ENCODE results near the gene IGF1R. TPM values are rescaled to one million over a fixed set of nuclear protein-coding genes. Genes with fewer than 3 reads are reported as not detected.

IGF1R gene
- total and polyA plus RNA-seq, 2 experiments from 2014 or later, result 9.5 to 92.4 TPM

GRCh38 chr15:98724048-98724447 is 75.7 kb downstream of the IGF1R start:
- H3K4me1 ChIP-seq (ENCODE audit: low read depth), result peaks cover 35% of the 10 kb centered on the region
- TF ChIP-seq, protein P1, sequence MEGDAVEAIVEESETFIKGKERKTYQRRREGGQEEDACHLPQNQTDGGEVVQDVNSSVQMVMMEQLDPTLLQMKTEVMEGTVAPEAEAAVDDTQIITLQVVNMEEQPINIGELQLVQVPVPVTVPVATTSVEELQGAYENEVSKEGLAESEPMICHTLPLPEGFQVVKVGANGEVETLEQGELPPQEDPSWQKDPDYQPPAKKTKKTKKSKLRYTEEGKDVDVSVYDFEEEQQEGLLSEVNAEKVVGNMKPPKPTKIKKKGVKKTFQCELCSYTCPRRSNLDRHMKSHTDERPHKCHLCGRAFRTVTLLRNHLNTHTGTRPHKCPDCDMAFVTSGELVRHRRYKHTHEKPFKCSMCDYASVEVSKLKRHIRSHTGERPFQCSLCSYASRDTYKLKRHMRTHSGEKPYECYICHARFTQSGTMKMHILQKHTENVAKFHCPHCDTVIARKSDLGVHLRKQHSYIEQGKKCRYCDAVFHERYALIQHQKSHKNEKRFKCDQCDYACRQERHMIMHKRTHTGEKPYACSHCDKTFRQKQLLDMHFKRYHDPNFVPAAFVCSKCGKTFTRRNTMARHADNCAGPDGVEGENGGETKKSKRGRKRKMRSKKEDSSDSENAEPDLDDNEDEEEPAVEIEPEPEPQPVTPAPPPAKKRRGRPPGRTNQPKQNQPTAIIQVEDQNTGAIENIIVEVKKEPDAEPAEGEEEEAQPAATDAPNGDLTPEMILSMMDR (IDR thresholded peaks at IDR 0.05; ENCODE audit: low read depth, low read length), result no peak
- H3K4me3 ChIP-seq, result no peak overlapping the region
- no peaks in the 10 kb centered on the region for H3K9me3 ChIP-seq (ENCODE audit: low read depth)
- H3K27ac ChIP-seq, result no peak overlapping the region
- H3K36me3 ChIP-seq, result no peaks in the 10 kb centered on the region
- H3K27me3 ChIP-seq, result no peaks in the 10 kb centered on the region
- no peak for DNase-seq (ENCODE audit: low read depth in 1 of 2, low spot score in 1 of 2)

DNA sequence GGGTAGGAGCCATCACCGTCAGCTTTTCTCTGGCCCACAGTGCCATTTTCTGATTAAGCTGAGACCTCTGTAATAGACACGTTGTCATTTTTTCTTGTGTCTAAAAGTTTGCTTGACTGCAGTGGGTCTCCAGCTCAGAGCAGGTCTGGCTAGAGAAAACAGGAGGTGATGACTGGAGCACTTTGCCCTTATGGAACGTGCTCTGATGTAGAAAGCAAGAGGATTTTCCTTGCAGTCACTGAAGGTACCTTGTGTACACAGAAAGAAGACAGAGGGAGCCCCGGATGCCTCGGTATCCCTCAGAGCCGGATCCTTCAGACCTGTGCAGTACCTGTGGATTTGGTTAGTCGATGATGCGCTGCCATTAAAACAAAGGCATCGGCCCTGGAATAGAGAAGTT is 76.2 kb downstream of the IGF1R start:
- no peak for DNase-seq (ENCODE audit: low read depth in 1 of 2, low spot score in 1 of 2)
- H3K36me3 ChIP-seq, result no peaks in the 10 kb centered on the region
- no peaks in the 10 kb centered on the region for H3K9me3 ChIP-seq (ENCODE audit: low read depth)
- H3K27ac ChIP-seq, result no peak overlapping the region
- no peaks in the 10 kb centered on the region for H3K27me3 ChIP-seq
- peaks cover 35% of the 10 kb centered on the region for H3K4me1 ChIP-seq (ENCODE audit: low read depth)
- TF ChIP-seq, protein P1 (IDR thresholded peaks at IDR 0.05; ENCODE audit: low read depth, low read length), result no peak
- no peak overlapping the region for H3K4me3 ChIP-seq

- TF ChIP-seq, protein P1 (IDR thresholded peaks at IDR 0.05; ENCODE audit: low read depth, low read length), result no peak
- Histone ChIP-seq H3K27ac (no peak overlapping the region), H3K36me3 (no peaks in the 10 kb centered on the region), H3K27me3 (no peaks in the 10 kb centered on the region), H3K4me1 (ENCODE audit: low read depth) (peaks cover 44% of the 10 kb centered on the region), H3K4me3 (no peak overlapping the region), H3K9me3 (ENCODE audit: low read depth) (no peaks in the 10 kb centered on the region)
- no peak for DNase-seq (ENCODE audit: low read depth in 1 of 2, low spot score in 1 of 2)
These were observed 77.5 kb downstream of the IGF1R start for GRCh38 chr15:98725874-98726273.

DNA sequence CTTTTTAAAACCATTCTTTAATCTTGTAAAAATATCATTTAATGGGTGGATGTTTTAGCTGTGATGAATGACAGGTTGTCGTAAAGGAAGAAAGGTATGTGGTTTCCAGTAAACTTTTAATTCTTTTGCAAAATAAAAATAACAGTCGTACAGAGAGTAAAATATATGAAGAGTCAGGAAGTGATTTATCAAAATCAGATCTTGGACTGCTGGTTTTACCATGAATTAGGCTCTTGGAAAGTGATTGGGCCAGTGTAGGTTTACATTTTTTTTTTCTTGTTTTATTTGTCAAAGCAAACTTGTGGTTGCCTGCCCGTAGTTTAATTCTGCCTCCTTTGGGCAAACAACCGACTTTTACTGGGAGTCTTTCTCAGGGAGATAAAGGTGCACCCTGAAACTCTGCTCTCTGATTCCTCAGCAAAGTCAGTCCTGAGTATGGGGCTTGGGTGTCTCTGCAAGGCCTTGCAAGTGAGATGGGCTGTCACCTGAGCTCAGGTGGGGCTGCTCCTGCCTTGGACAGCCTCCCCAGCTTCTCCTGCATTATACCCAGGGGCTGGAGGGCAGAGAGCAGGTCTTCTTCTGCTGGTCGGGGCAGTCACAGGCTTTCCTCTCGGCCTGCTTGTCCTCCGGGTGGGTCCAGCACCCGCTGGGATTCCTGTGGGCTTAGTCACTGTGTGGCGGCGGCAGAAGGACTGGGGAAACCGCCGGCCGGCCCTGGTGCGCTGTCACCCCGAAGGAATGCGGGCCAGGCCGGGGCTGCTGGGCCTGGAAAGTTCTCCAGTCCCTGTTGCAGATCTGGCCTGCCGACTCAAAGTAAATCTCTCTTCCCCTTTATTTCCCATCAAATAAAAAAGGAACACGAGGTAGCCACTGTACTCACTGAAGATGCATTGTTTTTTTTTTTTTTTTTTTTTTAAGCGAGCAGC is 79.0 kb downstream of the IGF1R start:
- peak; percentile 85 to 96 for DNase-seq (ENCODE audit: low read depth in 1 of 2, low spot score in 1 of 2)
- Histone ChIP-seq H3K4me3 (no peak overlapping the region), H3K4me1 (ENCODE audit: low read depth) (peaks cover 44% of the 10 kb centered on the region), H3K27me3 (no peaks in the 10 kb centered on the region), H3K36me3 (no peaks in the 10 kb centered on the region), H3K9me3 (ENCODE audit: low read depth) (no peaks in the 10 kb centered on the region), H3K27ac (peak overlapping the region; percentile 87)
- TF ChIP-seq, protein P1 (IDR thresholded peaks at IDR 0.05; ENCODE audit: low read depth, low read length), result no peak

- TF ChIP-seq, protein P1 (IDR thresholded peaks at IDR 0.05; ENCODE audit: low read depth, low read length), result no peak
- Histone ChIP-seq H3K27ac (peak overlapping the region; percentile 87), H3K4me1 (ENCODE audit: low read depth) (peaks cover 40% of the 10 kb centered on the region), H3K9me3 (ENCODE audit: low read depth) (no peaks in the 10 kb centered on the region), H3K4me3 (no peak overlapping the region), H3K27me3 (no peaks in the 10 kb centered on the region), H3K36me3 (no peaks in the 10 kb centered on the region)
- no peak for DNase-seq (ENCODE audit: low read depth in 1 of 2, low spot score in 1 of 2)
These were observed 79.9 kb downstream of the IGF1R start for GRCh38 chr15:98728082-98728810.
